ENCODE results near the gene CTNNA3. TPM values are rescaled to one million over a fixed set of nuclear protein-coding genes. Genes with fewer than 3 reads are reported as not detected.
A peak's percentile ranks its signal among the peaks of the same experiment; 100 is the strongest.

The CTNNA3 gene
- total RNA-seq, 2 donors from 2014 or later, result 3.2 to 7.2 TPM

DNA sequence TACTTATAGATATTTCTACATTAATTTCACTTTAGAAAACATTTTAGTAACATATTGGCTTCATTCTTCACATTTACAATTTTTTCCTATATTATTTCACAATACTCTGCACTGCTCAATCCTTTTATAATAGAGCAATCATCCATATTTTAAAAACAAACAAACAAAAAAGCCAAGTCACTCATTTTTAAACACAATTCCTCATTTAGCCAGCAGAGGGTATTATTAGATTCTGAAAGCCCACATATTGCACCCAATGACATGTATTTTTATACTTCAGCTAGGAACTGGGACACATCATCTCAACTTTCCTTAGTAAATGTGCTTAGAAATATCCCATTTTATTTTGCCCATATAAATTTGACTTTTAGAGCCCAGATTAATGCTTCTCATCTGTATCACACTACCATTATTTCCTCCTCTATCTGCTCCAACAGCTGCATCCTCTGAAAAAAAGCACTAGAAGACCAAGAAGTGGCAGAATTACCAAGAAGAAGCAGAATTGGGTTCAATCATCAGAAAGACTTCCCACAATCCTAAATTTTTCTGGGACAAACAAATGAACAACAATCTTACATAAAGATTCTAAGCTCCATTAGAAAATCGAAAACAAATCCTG, 29.5 kb downstream of the CTNNA3 start:
- H3K4me3 Mint-ChIP-seq, result no peak overlapping the region
- no peaks in the 10 kb centered on the region for H3K36me3 Mint-ChIP-seq (ENCODE audit: low read depth)
- Histone ChIP-seq H3K27ac (ENCODE audit: low read depth, low read length) (no peak overlapping the region), H3K4me1 (ENCODE audit: control insufficient read depth, insufficient read depth, low read length) (peaks cover 6% of the 10 kb centered on the region), H3K36me3 (ENCODE audit: control insufficient read depth, insufficient read depth, low read length) (no peaks in the 10 kb centered on the region), H3K9me3 (ENCODE audit: control insufficient read depth, low read length) (no peaks in the 10 kb centered on the region), H3K27me3 (ENCODE audit: control insufficient read depth, insufficient read depth, low read length, poor library complexity, severe bottlenecking) (no peaks in the 10 kb centered on the region), H3K4me3 (ENCODE audit: low read length) (no peak overlapping the region), H3K9ac (ENCODE audit: extremely low read depth, low read length, poor library complexity, severe bottlenecking) (no peak overlapping the region)
- H3K27ac Mint-ChIP-seq, result no peak overlapping the region
- WGBS, 2 experiments (ENCODE audit: insufficient coverage in 1 of 2, insufficient read length in 1 of 2), result 60 to 71% methylated on average over 1 of the region's 1 CpG
- H3K9me3 Mint-ChIP-seq, result no peaks in the 10 kb centered on the region
- no peak for DNase-seq
- TF ChIP-seq, protein P1, sequence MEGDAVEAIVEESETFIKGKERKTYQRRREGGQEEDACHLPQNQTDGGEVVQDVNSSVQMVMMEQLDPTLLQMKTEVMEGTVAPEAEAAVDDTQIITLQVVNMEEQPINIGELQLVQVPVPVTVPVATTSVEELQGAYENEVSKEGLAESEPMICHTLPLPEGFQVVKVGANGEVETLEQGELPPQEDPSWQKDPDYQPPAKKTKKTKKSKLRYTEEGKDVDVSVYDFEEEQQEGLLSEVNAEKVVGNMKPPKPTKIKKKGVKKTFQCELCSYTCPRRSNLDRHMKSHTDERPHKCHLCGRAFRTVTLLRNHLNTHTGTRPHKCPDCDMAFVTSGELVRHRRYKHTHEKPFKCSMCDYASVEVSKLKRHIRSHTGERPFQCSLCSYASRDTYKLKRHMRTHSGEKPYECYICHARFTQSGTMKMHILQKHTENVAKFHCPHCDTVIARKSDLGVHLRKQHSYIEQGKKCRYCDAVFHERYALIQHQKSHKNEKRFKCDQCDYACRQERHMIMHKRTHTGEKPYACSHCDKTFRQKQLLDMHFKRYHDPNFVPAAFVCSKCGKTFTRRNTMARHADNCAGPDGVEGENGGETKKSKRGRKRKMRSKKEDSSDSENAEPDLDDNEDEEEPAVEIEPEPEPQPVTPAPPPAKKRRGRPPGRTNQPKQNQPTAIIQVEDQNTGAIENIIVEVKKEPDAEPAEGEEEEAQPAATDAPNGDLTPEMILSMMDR (conservative IDR thresholded peaks at IDR 0.05), result peak; percentile 77
- H3K27me3 Mint-ChIP-seq (ENCODE audit: insufficient read depth), result no peaks in the 10 kb centered on the region
- peaks cover 4% of the 10 kb centered on the region for H3K4me1 Mint-ChIP-seq

DNA sequence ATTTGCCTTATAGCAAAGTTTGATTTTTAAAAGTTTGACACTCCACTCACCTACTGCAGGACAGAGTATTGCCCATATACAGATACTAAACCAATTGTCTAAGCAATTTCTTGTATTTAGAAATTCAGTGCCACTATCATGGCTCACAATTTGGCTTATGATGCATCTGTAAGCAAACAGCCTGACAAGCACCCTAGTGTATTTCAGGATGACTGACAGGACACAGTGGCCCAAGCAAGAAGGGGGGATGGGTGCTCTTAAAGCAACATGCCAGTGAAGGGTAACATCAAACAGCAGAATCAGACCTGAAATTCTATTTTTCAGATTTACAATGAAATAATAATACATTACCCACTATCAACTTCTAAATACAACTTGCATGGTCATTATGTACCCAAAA, 30.5 kb downstream of the CTNNA3 start:
- no peak overlapping the region for H3K27ac ChIP-seq (ENCODE audit: low read depth, low read length)
- H3K9me3 ChIP-seq (ENCODE audit: control insufficient read depth, low read length), result no peaks in the 10 kb centered on the region
- peak; percentile 50 for DNase-seq
- no peaks in the 10 kb centered on the region for H3K27me3 ChIP-seq (ENCODE audit: control insufficient read depth, insufficient read depth, low read length, poor library complexity, severe bottlenecking)
- no peak overlapping the region for H3K9ac ChIP-seq (ENCODE audit: extremely low read depth, low read length, poor library complexity, severe bottlenecking)
- Mint-ChIP-seq H3K4me3 (no peak overlapping the region), H3K36me3 (ENCODE audit: low read depth) (no peaks in the 10 kb centered on the region), H3K9me3 (no peaks in the 10 kb centered on the region), H3K4me1 (peaks cover 4% of the 10 kb centered on the region), H3K27ac (no peak overlapping the region), H3K27me3 (ENCODE audit: insufficient read depth) (no peaks in the 10 kb centered on the region)
- no peak overlapping the region for H3K4me3 ChIP-seq (ENCODE audit: low read length)
- TF ChIP-seq, protein P1 (conservative IDR thresholded peaks at IDR 0.05), result no peak
- peaks cover 6% of the 10 kb centered on the region for H3K4me1 ChIP-seq (ENCODE audit: control insufficient read depth, insufficient read depth, low read length)
- H3K36me3 ChIP-seq (ENCODE audit: control insufficient read depth, insufficient read depth, low read length), result no peaks in the 10 kb centered on the region

DNA sequence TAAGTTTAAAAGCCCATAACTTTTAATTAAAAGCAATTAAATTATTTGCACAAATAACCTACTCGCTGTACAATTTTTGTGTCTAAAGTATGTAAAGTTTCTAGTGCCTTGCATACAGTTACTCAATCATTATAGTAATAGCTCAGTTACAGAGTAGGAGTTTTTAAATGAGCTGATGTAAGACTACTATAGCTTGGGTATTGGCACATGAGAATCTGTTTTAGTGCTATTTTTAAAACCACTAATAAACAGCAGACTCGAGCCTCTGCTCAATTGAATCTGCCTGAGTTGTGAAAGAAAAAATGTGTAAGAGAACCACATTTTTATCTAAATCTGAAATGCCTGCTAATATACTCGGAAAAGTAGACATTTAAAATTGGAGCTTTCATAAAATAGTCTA, 31.1 kb downstream of the CTNNA3 start:
- no peak overlapping the region for H3K27ac ChIP-seq (ENCODE audit: low read depth, low read length)
- H3K9me3 ChIP-seq (ENCODE audit: control insufficient read depth, low read length), result no peaks in the 10 kb centered on the region
- peaks cover 4% of the 10 kb centered on the region for H3K4me1 Mint-ChIP-seq
- H3K27me3 Mint-ChIP-seq (ENCODE audit: insufficient read depth), result peaks cover 4% of the 10 kb centered on the region
- no peaks in the 10 kb centered on the region for H3K9me3 Mint-ChIP-seq
- no peak overlapping the region for H3K9ac ChIP-seq (ENCODE audit: extremely low read depth, low read length, poor library complexity, severe bottlenecking)
- TF ChIP-seq, protein P1 (conservative IDR thresholded peaks at IDR 0.05), result no peak
- no peak overlapping the region for H3K4me3 Mint-ChIP-seq
- 92% methylated on average over 3 of the region's 3 CpGs; no CpG with 5 or more reads in 1 of the 2 experiments for WGBS, 2 experiments (ENCODE audit: insufficient coverage in 1 of 2, insufficient read length in 1 of 2)
- no peak for DNase-seq
- no peak overlapping the region for H3K4me3 ChIP-seq (ENCODE audit: low read length)
- H3K27me3 ChIP-seq (ENCODE audit: control insufficient read depth, insufficient read depth, low read length, poor library complexity, severe bottlenecking), result peaks cover 4% of the 10 kb centered on the region
- peaks cover 6% of the 10 kb centered on the region for H3K4me1 ChIP-seq (ENCODE audit: control insufficient read depth, insufficient read depth, low read length)
- no peak overlapping the region for H3K27ac Mint-ChIP-seq
- H3K36me3 Mint-ChIP-seq (ENCODE audit: low read depth), result no peaks in the 10 kb centered on the region
- no peaks in the 10 kb centered on the region for H3K36me3 ChIP-seq (ENCODE audit: control insufficient read depth, insufficient read depth, low read length)
